HUES64 (cell line): ENCODE data around the gene KREMEN2.
A peak's percentile ranks its signal among the peaks of the same experiment; 100 is the strongest.

Source experiments
- H3K27ac ChIP-seq: 2 replicates; pipeline ENCODE4 v1.7.0; 2013; ENCODE audit warnings: low read depth, low read length, inconsistent platforms
- H3K27me3 ChIP-seq: 2 replicates; pipeline ENCODE4 v1.6.1; 2013; ENCODE audit warnings: mild to moderate bottlenecking, low read length; ENCODE audit not compliant: insufficient read depth
- H3K36me3 ChIP-seq: 2 replicates; pipeline ENCODE4 v1.6.1; 2013; ENCODE audit warnings: mild to moderate bottlenecking, low read length; ENCODE audit not compliant: insufficient read depth
- H3K4me1 ChIP-seq: 2 replicates; pipeline ENCODE4 v1.6.1; 2013; ENCODE audit warnings: mild to moderate bottlenecking, low read length, moderate library complexity; ENCODE audit not compliant: insufficient read depth
- H3K4me3 ChIP-seq: 2 replicates; pipeline ENCODE4 v1.5.1; 2013; ENCODE audit warnings: mild to moderate bottlenecking, low read length, moderate library complexity
- H3K9ac ChIP-seq: 2 replicates; pipeline ENCODE4 v1.6.1; 2013; ENCODE audit warnings: mild to moderate bottlenecking, low read depth, low read length
- H3K9me3 ChIP-seq: 2 replicates; pipeline ENCODE4 v1.6.1; 2013; ENCODE audit warnings: low read depth, low read length; ENCODE audit not compliant: insufficient read depth
- WGBS: fragments of 150-250, 120-280 bp; methylation state at CpG from one replicate; pipeline ENCODE4 v1.1.7; 2013; ENCODE audit warnings: missing lambda C conversion rate; 5-methylcytosine and 5-hydroxymethylcytosine counted together

Gene KREMEN2

GRCh38 chr16:2955438-2955778, 8.7 kb upstream of the KREMEN2 start:
- peaks cover 15% of the 10 kb centered on the region for H3K4me1 ChIP-seq
- no peaks in the 10 kb centered on the region for H3K27me3 ChIP-seq
- H3K9me3 ChIP-seq = no peaks in the 10 kb centered on the region
- no peak overlapping the region for H3K27ac ChIP-seq
- H3K36me3 ChIP-seq = no peaks in the 10 kb centered on the region
- 80% methylated on average over 10 of the region's 10 CpGs for WGBS
- H3K4me3 ChIP-seq = no peak overlapping the region
- no peak overlapping the region for H3K9ac ChIP-seq

- H3K9me3 ChIP-seq = no peaks in the 10 kb centered on the region
- H3K4me1 ChIP-seq = peaks cover 15% of the 10 kb centered on the region
- no peaks in the 10 kb centered on the region for H3K36me3 ChIP-seq
- 60% methylated on average over 21 of the region's 21 CpGs for WGBS
- no peak overlapping the region for H3K4me3 ChIP-seq
- H3K27me3 ChIP-seq = no peaks in the 10 kb centered on the region
- H3K27ac ChIP-seq = no peak overlapping the region
- no peak overlapping the region for H3K9ac ChIP-seq
Observed at GRCh38 chr16:2955779-2956578, 8.1 kb upstream of the KREMEN2 start.

- Histone ChIP-seq H3K4me1 (peaks cover 15% of the 10 kb centered on the region), H3K9ac (no peak overlapping the region), H3K9me3 (no peaks in the 10 kb centered on the region), H3K4me3 (no peak overlapping the region), H3K36me3 (no peaks in the 10 kb centered on the region), H3K27me3 (no peaks in the 10 kb centered on the region), H3K27ac (no peak overlapping the region)
- 84% methylated on average over 11 of the region's 11 CpGs for WGBS
Observed at GRCh38 chr16:2956579-2956956, 7.5 kb upstream of the KREMEN2 start.

GRCh38 chr16:2959206-2959605, 4.9 kb upstream of the KREMEN2 start:
- Histone ChIP-seq H3K9me3 (no peaks in the 10 kb centered on the region), H3K9ac (no peak overlapping the region), H3K4me1 (peaks cover 22% of the 10 kb centered on the region), H3K36me3 (no peaks in the 10 kb centered on the region), H3K27ac (no peak overlapping the region), H3K4me3 (no peak overlapping the region), H3K27me3 (peaks cover 14% of the 10 kb centered on the region)
- whole genome bisulfite sequencing = 82% methylated on average over 9 of the region's 10 CpGs

GRCh38 chr16:2960183-2961010, 3.7 kb upstream of the KREMEN2 start:
- 83% methylated on average over 17 of the region's 17 CpGs for WGBS
- Histone ChIP-seq H3K27me3 (peaks cover 14% of the 10 kb centered on the region), H3K27ac (no peak overlapping the region), H3K9me3 (no peaks in the 10 kb centered on the region), H3K9ac (no peak overlapping the region), H3K4me1 (peaks cover 16% of the 10 kb centered on the region), H3K4me3 (no peak overlapping the region), H3K36me3 (no peaks in the 10 kb centered on the region)

- Histone ChIP-seq H3K9ac (0 out of 2 replicates have a peak overlapping the region, but pooled peaks have one; percentile 26), H3K4me3 (peak overlapping the region; percentile 70), H3K36me3 (no peaks in the 10 kb centered on the region), H3K9me3 (no peaks in the 10 kb centered on the region), H3K27ac (no peak overlapping the region; the same call in 1 of the 2 replicates), H3K27me3 (peaks cover 30% of the 10 kb centered on the region), H3K4me1 (peaks cover 7% of the 10 kb centered on the region)
- 52% methylated on average over 28 of the region's 28 CpGs for WGBS
Observed at GRCh38 chr16:2962334-2963073, 1.6 kb upstream of the KREMEN2 start.

- peaks cover 7% of the 10 kb centered on the region for H3K4me1 ChIP-seq
- WGBS = 1% methylated on average over 21 of the region's 40 CpGs
- peak overlapping the region; percentile 74; the same call in 1 of the 2 replicates for H3K27ac ChIP-seq
Observed at GRCh38 chr16:2963074-2963722, 877 bp upstream of the KREMEN2 start.

GRCh38 chr16:2964475-2965336, 631 bp downstream of the KREMEN2 start:
- H3K9ac ChIP-seq = 0 out of 2 replicates have a peak overlapping the region, but pooled peaks have one; percentile 35
- H3K9me3 ChIP-seq = no peaks in the 10 kb centered on the region
- peaks cover 40% of the 10 kb centered on the region for H3K27me3 ChIP-seq
- under 1% methylated on average over 68 of the region's 68 CpGs for WGBS
- peak overlapping the region; percentile 46; the same call in 1 of the 2 replicates for H3K27ac ChIP-seq
- peaks cover 7% of the 10 kb centered on the region for H3K4me1 ChIP-seq
- H3K36me3 ChIP-seq = no peaks in the 10 kb centered on the region
- peak overlapping the region; percentile 70 for H3K4me3 ChIP-seq

More at GRCh38 chr16:2963074-2963722, 877 bp upstream of the KREMEN2 start:
- Histone ChIP-seq H3K36me3 (no peaks in the 10 kb centered on the region), H3K9me3 (no peaks in the 10 kb centered on the region), H3K4me3 (peak overlapping the region; percentile 70), H3K9ac (peak overlapping the region; percentile 66), H3K27me3 (peaks cover 37% of the 10 kb centered on the region)

- 94% methylated on average over 38 of the region's 39 CpGs for WGBS
- Histone ChIP-seq H3K9me3 (no peaks in the 10 kb centered on the region), H3K4me1 (peaks cover 7% of the 10 kb centered on the region), H3K27ac (no peak overlapping the region), H3K27me3 (peaks cover 40% of the 10 kb centered on the region), H3K4me3 (no peak overlapping the region), H3K9ac (no peak overlapping the region), H3K36me3 (no peaks in the 10 kb centered on the region)
Observed at GRCh38 chr16:2966043-2966807, 2.1 kb downstream of the KREMEN2 start.
